GM21367 (cell line): ENCODE measurements around the gene STRADB.
"Not testable (repeated sequence)": the region's sequence is repeated elsewhere in the genome, so short reads cannot be mapped to it uniquely, and the experiment has no call there.

ENCODE experiments used
- ATAC-seq: cut with Tn5 transposase; IDR thresholded peaks from one replicate; pipeline ENCODE4 v1.9.1; 2021; ENCODE audit not compliant: unreplicated experiment

The STRADB gene

GRCh38 chr2:201466050-201466675, 14.6 kb downstream of the STRADB start:
- ATAC-seq = no peak

- no peak for ATAC-seq
These were observed 16.1 kb downstream of the STRADB start for GRCh38 chr2:201467666-201468065.

- ATAC-seq = no peak
These were observed 19.5 kb downstream of the STRADB start for GRCh38 chr2:201470821-201471731.

GRCh38 chr2:201471732-201472393, 20.3 kb downstream of the STRADB start:
- ATAC-seq = no peak

- ATAC-seq = no peak
These were observed 20.9 kb downstream of the STRADB start for GRCh38 chr2:201472411-201472810.

GRCh38 chr2:201482543-201482942, 31.0 kb downstream of the STRADB start:
- ATAC-seq = no peak

GRCh38 chr2:201483342-201483741, 31.8 kb downstream of the STRADB start:
- no peak for ATAC-seq

GRCh38 chr2:201483758-201484157, 32.2 kb downstream of the STRADB start:
- not testable (repeated sequence) for ATAC-seq

GRCh38 chr2:201484805-201485204, 33.3 kb downstream of the STRADB start:
- no peak for ATAC-seq

- ATAC-seq = no peak
These were observed 38.8 kb downstream of the STRADB start for GRCh38 chr2:201490291-201490690.

- ATAC-seq = no peak
These were observed 45.2 kb downstream of the STRADB start for GRCh38 chr2:201496785-201497184.

GRCh38 chr2:201500534-201500933, 49.0 kb downstream of the STRADB start:
- ATAC-seq = no peak

- no peak for ATAC-seq
These were observed 51.2 kb downstream of the STRADB start for GRCh38 chr2:201502713-201503112.

GRCh38 chr2:201507725-201508124, 56.2 kb downstream of the STRADB start:
- no peak for ATAC-seq

GRCh38 chr2:201513271-201513670, 61.7 kb downstream of the STRADB start:
- ATAC-seq = no peak

GRCh38 chr2:201515573-201516246, 64.2 kb downstream of the STRADB start:
- ATAC-seq = no peak

- no peak for ATAC-seq
These were observed 65.6 kb downstream of the STRADB start for GRCh38 chr2:201517094-201517493.

- no peak for ATAC-seq
These were observed 68.7 kb downstream of the STRADB start for GRCh38 chr2:201520201-201520600.

- no peak for ATAC-seq
These were observed 71.4 kb downstream of the STRADB start for GRCh38 chr2:201522965-201523364.

GRCh38 chr2:201523506-201523905, 72.0 kb downstream of the STRADB start:
- ATAC-seq = no peak
